Activated CD4-positive, alpha-beta T cell treated with anti-CD3 and anti-CD28 coated beads for 36 hours (primary cell): ENCODE data around the gene TTC21A. TPM values are rescaled to one million over a fixed set of nuclear protein-coding genes. Genes with fewer than 3 reads are reported as not detected.
"Not testable (repeated sequence)": the region's sequence is repeated elsewhere in the genome, so short reads cannot be mapped to it uniquely, and the experiment has no call there.

Experiments used
- ATAC-seq: fragments of 200-7000 bp; cut with Tn5 transposase; one replicate; pipeline ENCODE4 v1.10.0; 2021; ENCODE audit warnings: mild to moderate bottlenecking, moderate library complexity
- CTCF ChIA-PET: fragments of 350-600 bp; sonication (Branson Sonifier 250); formaldehyde crosslinking; loops from one replicate; lab custom pipeline; 2021; ENCODE audit warnings: antibody characterized with exemption; lab: Charles Lee
- POLR2A ChIA-PET: fragments of 350-600 bp; sonication (Branson Sonifier 250); formaldehyde crosslinking; loops from one replicate; lab custom pipeline; 2021; ENCODE audit warnings: antibody characterized with exemption, inconsistent platforms; lab: Charles Lee
- DNase-seq: peaks from one replicate; pipeline ENCODE4 v3.0.0-alpha.2; 2020
- H3K27ac Mint-ChIP-seq: one replicate; pipeline ENCODE4 v1.8.0; 2021; ENCODE audit warnings: mixed read lengths
- H3K27me3 Mint-ChIP-seq: one replicate; pipeline ENCODE4 v1.8.0; 2021; ENCODE audit warnings: mixed read lengths
- H3K36me3 Mint-ChIP-seq: one replicate; pipeline ENCODE4 v1.8.0; 2021; ENCODE audit warnings: low read depth, mixed read lengths
- H3K4me1 Mint-ChIP-seq: one replicate; pipeline ENCODE4 v1.8.0; 2021; ENCODE audit warnings: mixed read lengths
- H3K4me3 Mint-ChIP-seq: one replicate; pipeline ENCODE4 v1.8.0; 2021; ENCODE audit warnings: mild to moderate bottlenecking, moderate library complexity, mixed read lengths
- H3K9me3 Mint-ChIP-seq: one replicate; pipeline ENCODE4 v1.8.0; 2021; ENCODE audit warnings: low read depth, mixed read lengths
- intact Hi-C, 2 experiments: fragments of 100-400 bp; cut with DNase I in 1 of 2; cut with micrococcal nuclease in 1 of 2; formaldehyde crosslinking; loops; one replicate each; pipeline versions ENCODE4 v1.14.2 to v1.15.1; 2022 to 2024; cut with DNase I, micrococcal nuclease
- total RNA-seq, 2 experiments: library from RNA; stranded (reverse); gene quantifications; one replicate each; pipeline ENCODE4 v1.2.3, GENCODE V29; 2021

TTC21A gene, protein sequence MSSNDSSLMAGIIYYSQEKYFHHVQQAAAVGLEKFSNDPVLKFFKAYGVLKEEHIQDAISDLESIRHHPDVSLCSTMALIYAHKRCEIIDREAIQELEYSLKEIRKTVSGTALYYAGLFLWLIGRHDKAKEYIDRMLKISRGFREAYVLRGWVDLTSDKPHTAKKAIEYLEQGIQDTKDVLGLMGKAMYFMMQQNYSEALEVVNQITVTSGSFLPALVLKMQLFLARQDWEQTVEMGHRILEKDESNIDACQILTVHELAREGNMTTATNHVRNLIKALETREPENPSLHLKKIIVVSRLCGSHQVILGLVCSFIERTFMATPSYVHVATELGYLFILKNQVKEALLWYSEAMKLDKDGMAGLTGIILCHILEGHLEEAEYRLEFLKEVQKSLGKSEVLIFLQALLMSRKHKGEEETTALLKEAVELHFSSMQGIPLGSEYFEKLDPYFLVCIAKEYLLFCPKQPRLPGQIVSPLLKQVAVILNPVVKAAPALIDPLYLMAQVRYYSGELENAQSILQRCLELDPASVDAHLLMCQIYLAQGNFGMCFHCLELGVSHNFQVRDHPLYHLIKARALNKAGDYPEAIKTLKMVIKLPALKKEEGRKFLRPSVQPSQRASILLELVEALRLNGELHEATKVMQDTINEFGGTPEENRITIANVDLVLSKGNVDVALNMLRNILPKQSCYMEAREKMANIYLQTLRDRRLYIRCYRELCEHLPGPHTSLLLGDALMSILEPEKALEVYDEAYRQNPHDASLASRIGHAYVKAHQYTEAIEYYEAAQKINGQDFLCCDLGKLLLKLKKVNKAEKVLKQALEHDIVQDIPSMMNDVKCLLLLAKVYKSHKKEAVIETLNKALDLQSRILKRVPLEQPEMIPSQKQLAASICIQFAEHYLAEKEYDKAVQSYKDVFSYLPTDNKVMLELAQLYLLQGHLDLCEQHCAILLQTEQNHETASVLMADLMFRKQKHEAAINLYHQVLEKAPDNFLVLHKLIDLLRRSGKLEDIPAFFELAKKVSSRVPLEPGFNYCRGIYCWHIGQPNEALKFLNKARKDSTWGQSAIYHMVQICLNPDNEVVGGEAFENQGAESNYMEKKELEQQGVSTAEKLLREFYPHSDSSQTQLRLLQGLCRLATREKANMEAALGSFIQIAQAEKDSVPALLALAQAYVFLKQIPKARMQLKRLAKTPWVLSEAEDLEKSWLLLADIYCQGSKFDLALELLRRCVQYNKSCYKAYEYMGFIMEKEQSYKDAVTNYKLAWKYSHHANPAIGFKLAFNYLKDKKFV (N-terminal part only)
- total RNA-seq = 1 to 10 TPM; 1.8 to 2.3 TPM

GRCh38 chr3:39107388-39108199, at the start of gene TTC21A, which contains the start of gene GORASP1:
Gene TTC21A, plus strand, starts transcription at chr3:39107680. Its CDS starts 158 bp downstream, at chr3:39107838.
Gene GORASP1, minus strand, starts transcription at chr3:39107627. Its CDS starts 86 bp downstream, at chr3:39107541.
- Mint-ChIP-seq H3K27me3 (no peaks in the 10 kb centered on the region), H3K27ac (peak within 1 kb of the TSS; percentile 77), H3K4me1 (peaks cover 36% of the 10 kb centered on the region), H3K9me3 (no peaks in the 10 kb centered on the region), H3K36me3 (peaks cover 1% of the 10 kb centered on the region), H3K4me3 (peak within 1 kb of the TSS; percentile 83)
- intact Hi-C loops = loop anchor here (1.0 to 10.0 kb wide), 6 partner anchors 41 to 277 kb away; partner anchors contain the start of genes SLC25A38 (in 2 of the 2) and SCN11A (in 1 of the 2)
- CTCF ChIA-PET = interaction anchor here (0.6 to 5.3 kb wide), 5 partner anchors 11 to 184 kb away, joined by 3 to 29 read pairs (median 4); no protein-coding TSS in a partner anchor
- ATAC-seq (peak; percentile 70), DNase-seq (peak; percentile 80)
- POLR2A ChIA-PET = interaction anchor here (0.5 to 1.0 kb wide), 2 partner anchors 43 kb away, joined by 5 to 6 read pairs; no protein-coding TSS in a partner anchor

DNA sequence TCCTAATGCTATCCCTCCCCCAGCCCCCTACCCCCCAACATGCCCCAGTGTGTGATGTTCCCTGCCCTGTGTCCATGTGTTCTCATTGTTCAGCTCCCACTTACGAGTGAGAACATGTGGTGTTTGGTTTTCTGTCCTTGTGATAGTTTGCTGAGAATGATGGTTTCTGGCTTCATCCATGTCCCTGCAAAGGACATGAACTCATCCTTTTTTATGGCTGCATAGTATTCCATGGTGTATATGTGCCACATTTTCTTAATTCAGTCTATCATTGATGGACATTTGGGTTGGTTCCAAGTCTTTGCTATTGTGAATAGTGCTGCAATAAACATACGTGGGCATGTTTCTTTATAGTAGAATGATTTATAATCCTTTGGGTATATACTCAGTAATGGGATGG, 46.3 kb upstream of the TTC21A start:
- H3K9me3 Mint-ChIP-seq, POLR2A ChIA-PET, intact Hi-C loops, H3K4me3 Mint-ChIP-seq, H3K27me3 Mint-ChIP-seq, H3K27ac Mint-ChIP-seq, ATAC-seq, DNase-seq, CTCF ChIA-PET: not testable (repeated sequence)
- H3K4me1 Mint-ChIP-seq = peaks cover 44% of the 10 kb centered on the region
- peaks cover 19% of the 10 kb centered on the region for H3K36me3 Mint-ChIP-seq

GRCh38 chr3:39062180-39062579, 45.3 kb upstream of the TTC21A start:
- Mint-ChIP-seq H3K9me3 (no peaks in the 10 kb centered on the region), H3K27ac (peak overlapping the region; percentile 24), H3K4me1 (peaks cover 35% of the 10 kb centered on the region), H3K4me3 (no peak overlapping the region), H3K27me3 (no peaks in the 10 kb centered on the region), H3K36me3 (peaks cover 17% of the 10 kb centered on the region)
- DNase-seq (no peak), ATAC-seq (no peak)
- intact Hi-C loops = no loop called here
- CTCF ChIA-PET = interaction anchor here (0.8 to 0.9 kb wide), 2 partner anchors 11 to 13 kb away, joined by 3 to 4 read pairs; no protein-coding TSS in a partner anchor
- POLR2A ChIA-PET = no interaction called here

DNA sequence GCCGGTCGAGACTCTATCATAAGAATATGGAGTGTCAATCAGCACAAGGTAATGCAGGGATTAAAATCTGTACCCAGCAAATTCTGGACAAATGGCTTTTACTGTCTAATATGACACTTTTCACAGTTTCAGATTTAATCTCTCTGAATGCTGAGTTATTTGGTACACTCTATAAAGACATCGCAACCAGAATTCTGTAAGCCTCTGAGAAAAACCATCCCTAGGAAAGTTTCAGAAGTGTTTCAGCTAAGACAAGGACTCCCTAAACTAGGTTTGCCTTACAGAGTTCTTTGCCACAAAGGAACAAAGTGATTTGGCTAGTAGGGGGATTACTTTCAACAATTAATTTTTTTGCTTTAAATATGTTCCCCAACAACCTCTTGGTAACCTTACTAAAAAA, 44.3 kb upstream of the TTC21A start:
- ChIA-PET CTCF (interaction anchor here (1.8 kb wide), 1 partner anchor 12 kb away, joined by 4 read pairs; no protein-coding TSS in a partner anchor), POLR2A (no interaction called here)
- H3K27me3 Mint-ChIP-seq = no peaks in the 10 kb centered on the region
- ATAC-seq (peak; percentile 57), DNase-seq (no peak)
- H3K36me3 Mint-ChIP-seq = peaks cover 19% of the 10 kb centered on the region
- H3K9me3 Mint-ChIP-seq = no peaks in the 10 kb centered on the region
- H3K4me1 Mint-ChIP-seq = peaks cover 32% of the 10 kb centered on the region
- no peak overlapping the region for H3K27ac Mint-ChIP-seq
- intact Hi-C loops = no loop called here
- no peak overlapping the region for H3K4me3 Mint-ChIP-seq

DNA sequence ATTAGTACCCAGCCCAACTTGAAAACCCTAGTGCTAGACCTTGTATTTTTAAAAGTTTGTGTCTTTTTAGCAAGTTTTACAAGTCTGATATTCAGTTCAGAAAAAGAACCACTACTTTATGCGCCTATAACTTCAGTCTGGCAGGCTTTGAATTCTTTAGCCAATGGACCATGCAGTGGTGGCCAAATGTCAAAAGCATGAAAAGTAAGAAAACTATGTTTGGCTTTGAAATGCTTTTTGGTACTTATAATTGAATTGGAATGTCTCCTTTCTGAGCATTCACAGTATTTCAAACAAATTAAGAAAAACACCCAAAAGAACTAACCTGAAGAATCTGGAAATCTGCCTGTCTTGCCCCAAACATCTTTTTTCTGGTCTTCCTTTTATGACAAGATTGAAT, 42.8 kb upstream of the TTC21A start:
- Mint-ChIP-seq H3K9me3 (no peaks in the 10 kb centered on the region), H3K27me3 (no peaks in the 10 kb centered on the region), H3K36me3 (peaks cover 12% of the 10 kb centered on the region), H3K4me3 (no peak overlapping the region), H3K27ac (peak overlapping the region; percentile 27), H3K4me1 (peaks cover 28% of the 10 kb centered on the region)
- POLR2A ChIA-PET = interaction anchor here (0.7 kb wide), 1 partner anchor 43 kb away, joined by 6 read pairs; no protein-coding TSS in a partner anchor
- intact Hi-C loops = no loop called here
- ATAC-seq (no peak), DNase-seq (no peak)
- CTCF ChIA-PET = interaction anchor here (1.8 kb wide), 1 partner anchor 14 kb away, joined by 4 read pairs; no protein-coding TSS in a partner anchor

DNA sequence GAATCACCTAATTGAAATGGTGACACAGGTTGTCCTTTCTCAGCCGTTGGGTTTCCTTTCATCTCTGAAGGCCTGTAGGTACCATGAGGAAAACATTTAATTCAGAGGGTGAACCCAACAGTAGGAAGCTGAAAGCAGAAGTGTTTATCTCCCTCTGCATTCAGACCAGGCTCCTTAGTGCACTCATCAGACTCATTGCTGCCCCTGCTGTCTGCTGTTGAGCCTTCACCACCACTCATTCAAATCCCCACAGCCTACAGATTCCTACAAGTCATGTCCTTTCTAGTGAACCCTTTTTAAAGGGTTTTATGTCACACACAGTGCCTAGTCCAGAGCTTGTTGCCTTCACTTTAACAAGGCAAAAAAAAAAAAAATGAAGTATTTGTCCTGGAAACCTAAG, 42.3 kb upstream of the TTC21A start:
- Mint-ChIP-seq H3K9me3 (no peaks in the 10 kb centered on the region), H3K4me3 (no peak overlapping the region), H3K4me1 (peaks cover 28% of the 10 kb centered on the region), H3K36me3 (peaks cover 13% of the 10 kb centered on the region), H3K27me3 (no peaks in the 10 kb centered on the region), H3K27ac (peak overlapping the region; percentile 27)
- intact Hi-C loops = no loop called here
- ATAC-seq = peak; percentile 97
- DNase-seq = peak; percentile 55
- CTCF ChIA-PET = interaction anchor here (0.9 to 1.7 kb wide), 2 partner anchors 9 to 110 kb away, joined by 5 to 6 read pairs; no protein-coding TSS in a partner anchor
- POLR2A ChIA-PET = no interaction called here

GRCh38 chr3:39067286-39067685, 40.2 kb upstream of the TTC21A start:
- intact Hi-C loops = no loop called here
- ChIA-PET POLR2A (no interaction called here), CTCF (interaction anchor here (1.3 kb wide), 1 partner anchor 13 kb away, joined by 5 read pairs; no protein-coding TSS in a partner anchor)
- Mint-ChIP-seq H3K36me3 (peaks cover 24% of the 10 kb centered on the region), H3K9me3 (no peaks in the 10 kb centered on the region), H3K4me3 (no peak overlapping the region), H3K27me3 (no peaks in the 10 kb centered on the region), H3K4me1 (peaks cover 17% of the 10 kb centered on the region), H3K27ac (no peak overlapping the region)
- DNase-seq (no peak), ATAC-seq (no peak)

DNA sequence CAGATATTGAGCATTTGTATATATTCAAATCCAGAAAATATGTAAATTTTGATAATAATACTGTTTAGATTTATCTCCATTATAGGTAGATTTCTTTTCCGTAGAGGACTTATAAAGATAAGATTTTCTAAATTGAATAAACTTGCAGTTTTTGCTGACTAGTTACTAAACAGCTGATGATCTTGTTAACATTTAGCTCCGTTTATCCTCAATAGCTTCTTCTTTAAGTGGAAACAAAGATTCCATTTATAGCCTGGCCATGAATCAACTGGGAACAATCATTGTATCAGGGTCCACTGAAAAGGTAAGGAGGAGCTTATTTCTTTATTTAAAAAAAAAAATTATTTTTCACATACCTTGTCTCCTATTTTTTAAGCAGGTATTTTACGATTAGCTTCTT, 38.9 kb upstream of the TTC21A start:
- ChIA-PET CTCF (interaction anchor here (0.6 to 1.8 kb wide), 10 partner anchors 10 to 223 kb away, joined by 3 to 4 read pairs (median 3); no protein-coding TSS in a partner anchor), POLR2A (interaction anchor here (0.7 kb wide), 1 partner anchor 320 kb away, joined by 3 read pairs; no protein-coding TSS in a partner anchor)

DNA sequence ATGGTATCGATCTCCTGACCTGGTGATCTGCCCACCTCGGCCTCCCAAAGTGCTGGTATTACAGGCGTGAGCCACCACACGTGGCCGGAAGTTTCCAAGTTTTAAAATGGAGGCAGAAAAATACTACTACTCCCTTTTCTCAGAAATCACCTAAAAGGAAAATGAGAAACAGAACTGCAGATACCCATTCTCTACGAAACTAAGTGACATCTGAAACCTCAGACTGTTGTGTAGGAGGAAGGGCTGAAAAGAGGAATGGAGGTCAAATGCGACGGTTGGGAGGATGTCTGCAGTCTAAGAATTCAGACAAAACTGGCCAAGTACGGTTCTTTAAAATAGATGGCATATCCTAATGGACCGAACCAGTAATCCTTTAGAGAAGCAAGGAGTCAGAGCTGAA, 31.6 kb upstream of the TTC21A start:
- ATAC-seq (peak; percentile 30), DNase-seq (no peak)
- intact Hi-C loops = no loop called here
- Mint-ChIP-seq H3K36me3 (peaks cover 32% of the 10 kb centered on the region), H3K4me1 (peaks cover 6% of the 10 kb centered on the region), H3K27me3 (no peaks in the 10 kb centered on the region), H3K27ac (peak overlapping the region; percentile 53), H3K9me3 (no peaks in the 10 kb centered on the region), H3K4me3 (no peak overlapping the region)
- CTCF ChIA-PET = no interaction called here
- POLR2A ChIA-PET = no interaction called here

More for the DNA sequence above, 38.9 kb upstream of the TTC21A start:
- no peak for ATAC-seq
- H3K4me3 Mint-ChIP-seq = no peak overlapping the region
- intact Hi-C loops = no loop called here
- peaks cover 9% of the 10 kb centered on the region for H3K4me1 Mint-ChIP-seq
- H3K9me3 Mint-ChIP-seq = no peaks in the 10 kb centered on the region
- no peaks in the 10 kb centered on the region for H3K27me3 Mint-ChIP-seq
- H3K27ac Mint-ChIP-seq = no peak overlapping the region
- peaks cover 26% of the 10 kb centered on the region for H3K36me3 Mint-ChIP-seq
- DNase-seq = no peak

DNA sequence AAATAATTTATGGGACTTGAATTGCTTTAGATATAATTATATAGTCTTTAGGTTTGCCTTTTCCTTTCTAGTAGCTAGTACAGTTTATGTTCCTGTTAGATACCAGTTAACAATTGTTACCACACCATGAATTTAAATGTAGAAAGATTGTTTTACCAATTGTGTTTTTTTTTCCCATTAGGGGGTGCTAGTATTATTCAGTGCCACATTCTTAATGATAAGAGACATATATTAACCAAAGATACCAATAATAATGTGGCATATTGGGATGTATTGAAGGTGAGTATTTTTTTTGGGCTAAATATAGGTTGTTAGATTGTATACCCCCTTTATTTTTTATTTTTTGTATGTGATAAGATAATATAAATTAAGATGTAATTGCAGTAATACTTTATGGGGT, 27.9 kb upstream of the TTC21A start:
- Mint-ChIP-seq H3K9me3 (no peaks in the 10 kb centered on the region), H3K27ac (no peak overlapping the region), H3K4me3 (no peak overlapping the region), H3K27me3 (no peaks in the 10 kb centered on the region), H3K4me1 (peaks cover 24% of the 10 kb centered on the region), H3K36me3 (peaks cover 44% of the 10 kb centered on the region)
- CTCF ChIA-PET = no interaction called here
- intact Hi-C loops = no loop called here
- DNase-seq = no peak
- POLR2A ChIA-PET = interaction anchor here (0.7 kb wide), 1 partner anchor 518 kb away, joined by 7 read pairs; no protein-coding TSS in a partner anchor
- ATAC-seq = no peak
